ENCODE data around the gene SPG7. TPM values are rescaled to one million over a fixed set of nuclear protein-coding genes. Genes with fewer than 3 reads are reported as not detected.

SPG7 gene
- total RNA-seq, 1 donor from 2014 or later: 73.2 TPM

GRCh38 chr16:89476379-89476778 lies 31.8 kb upstream of the SPG7 start:
- FAIRE-seq: peak; percentile 76
- H3K36me3 ChIP-seq (ENCODE audit: control insufficient read depth, insufficient read depth, low read length): no peaks in the 10 kb centered on the region
- no peak overlapping the region for H3K4me3 ChIP-seq (ENCODE audit: low read depth, low read length)
- H3K27me3 ChIP-seq (ENCODE audit: control insufficient read depth, insufficient read depth, low read length): no peaks in the 10 kb centered on the region
- TF ChIP-seq CTCF (IDR thresholded peaks at IDR 0.05; ENCODE audit: insufficient read depth, low read length, severe bottlenecking): no peak
- DNase-seq (ENCODE audit: low read depth): peak; percentile 98

- DNase-seq (ENCODE audit: low read depth): peak; percentile 90
- no peak for TF ChIP-seq CTCF (IDR thresholded peaks at IDR 0.05; ENCODE audit: insufficient read depth, low read length, severe bottlenecking)
- Histone ChIP-seq H3K36me3 (ENCODE audit: control insufficient read depth, insufficient read depth, low read length) (no peaks in the 10 kb centered on the region), H3K4me3 (ENCODE audit: low read depth, low read length) (no peak overlapping the region), H3K27me3 (ENCODE audit: control insufficient read depth, insufficient read depth, low read length) (no peaks in the 10 kb centered on the region)
- FAIRE-seq: no peak
Observed at GRCh38 chr16:89476811-89477261, 31.4 kb upstream of the SPG7 start.

GRCh38 chr16:89478576-89479221 lies 29.5 kb upstream of the SPG7 start:
- no peak overlapping the region for H3K4me3 ChIP-seq (ENCODE audit: low read depth, low read length)
- no peaks in the 10 kb centered on the region for H3K27me3 ChIP-seq (ENCODE audit: control insufficient read depth, insufficient read depth, low read length)
- no peak for TF ChIP-seq CTCF (IDR thresholded peaks at IDR 0.05; ENCODE audit: insufficient read depth, low read length, severe bottlenecking)
- DNase-seq (ENCODE audit: low read depth): peak; percentile 96
- no peaks in the 10 kb centered on the region for H3K36me3 ChIP-seq (ENCODE audit: control insufficient read depth, insufficient read depth, low read length)
- FAIRE-seq: no peak

GRCh38 chr16:89481356-89481955 lies 26.7 kb upstream of the SPG7 start:
- peaks cover 3% of the 10 kb centered on the region for H3K36me3 ChIP-seq (ENCODE audit: control insufficient read depth, insufficient read depth, low read length)
- no peaks in the 10 kb centered on the region for H3K27me3 ChIP-seq (ENCODE audit: control insufficient read depth, insufficient read depth, low read length)
- no peak for TF ChIP-seq CTCF (IDR thresholded peaks at IDR 0.05; ENCODE audit: insufficient read depth, low read length, severe bottlenecking)
- DNase-seq (ENCODE audit: low read depth): peak; percentile 70
- H3K4me3 ChIP-seq (ENCODE audit: low read depth, low read length): no peak overlapping the region
- no peak for FAIRE-seq

- no peak for FAIRE-seq
Observed at GRCh38 chr16:89482150-89482816, 25.9 kb upstream of the SPG7 start.

More at GRCh38 chr16:89482150-89482816, 25.9 kb upstream of the SPG7 start:
- no peak for TF ChIP-seq CTCF (IDR thresholded peaks at IDR 0.05; ENCODE audit: insufficient read depth, low read length, severe bottlenecking)
- DNase-seq (ENCODE audit: low read depth): no peak
- H3K36me3 ChIP-seq (ENCODE audit: control insufficient read depth, insufficient read depth, low read length): peaks cover 3% of the 10 kb centered on the region
- H3K4me3 ChIP-seq (ENCODE audit: low read depth, low read length): no peak overlapping the region
- H3K27me3 ChIP-seq (ENCODE audit: control insufficient read depth, insufficient read depth, low read length): no peaks in the 10 kb centered on the region

Data from bronchial epithelial cell (primary cell).